SK-N-MC (cell line): ENCODE measurements around the gene PRKN.
"Not testable (repeated sequence)": the region's sequence is repeated elsewhere in the genome, so short reads cannot be mapped to it uniquely, and the experiment has no call there.

Source experiments
- DNase-seq: peaks from one replicate; pipeline ENCODE4 v3.0.0-alpha.2; 2011; ENCODE audit warnings: low read depth, low spot score
- H3K27ac ChIP-seq: fragments of 200-600 bp; sonication (generic); 2 replicates; pipeline ENCODE4 v1.5.1; 2016; ENCODE audit warnings: mixed run types
- H3K36me3 ChIP-seq: fragments of 200-600 bp; sonication (generic); 2 replicates; pipeline ENCODE4 v1.6.1; 2017; ENCODE audit warnings: antibody characterized with exemption, low read length, mixed read lengths; ENCODE audit not compliant: insufficient read depth
- H3K4me3 ChIP-seq: fragments of 200-600 bp; sonication (generic); 2 replicates; pipeline ENCODE4 v1.5.1; 2016
- H3K9ac ChIP-seq: fragments of 200-600 bp; sonication (generic); 2 replicates; pipeline ENCODE4 v1.8.0; 2017; ENCODE audit warnings: mixed run types, mixed read lengths; ENCODE audit not compliant: insufficient read length
- H3K9me3 ChIP-seq: fragments of 200-600 bp; sonication (generic); 2 replicates; pipeline ENCODE4 v1.6.1; 2017; ENCODE audit warnings: low read depth, mild to moderate bottlenecking, antibody characterized with exemption, low read length, moderate library complexity, mixed read lengths
- EZH2 ChIP-seq: fragments of 200-600 bp; sonication (generic); IDR thresholded peaks from one replicate; pipeline ENCODE4 v1.6.1; 2017; ENCODE audit warnings: antibody characterized with exemption
- FOXP2 ChIP-seq: optimal IDR thresholded peaks from 2 replicates; pipeline ENCODE3; 2011; ENCODE audit warnings: mild to moderate bottlenecking, moderate library complexity; ENCODE audit not compliant: insufficient read depth; ENCODE audit errors: extremely low read length, control extremely low read depth
- POLR2AphosphoS5 ChIP-seq: IDR thresholded peaks from 2 replicates; pipeline ENCODE4 v1.6.1; 2012; ENCODE audit warnings: mild to moderate bottlenecking, low read depth, low read length, borderline replicate concordance

The PRKN gene

GRCh38 chr6:161522276-161522675, 1205.3 kb downstream of the PRKN start:
- no peak overlapping the region for H3K27ac ChIP-seq
- TF ChIP-seq POLR2AphosphoS5: no peak
- no peak for TF ChIP-seq EZH2
- no peak for TF ChIP-seq FOXP2
- no peaks in the 10 kb centered on the region for H3K36me3 ChIP-seq
- no peak overlapping the region for H3K9ac ChIP-seq
- H3K9me3 ChIP-seq: no peaks in the 10 kb centered on the region
- no peak overlapping the region for H3K4me3 ChIP-seq
- DNase-seq: no peak

GRCh38 chr6:161511447-161512095, 1216.0 kb downstream of the PRKN start:
- H3K4me3 ChIP-seq: no peak overlapping the region
- no peak for DNase-seq

GRCh38 chr6:161508341-161508740, 1219.2 kb downstream of the PRKN start:
- Histone ChIP-seq H3K36me3 (no peaks in the 10 kb centered on the region), H3K4me3 (no peak overlapping the region), H3K9me3 (no peaks in the 10 kb centered on the region), H3K9ac (no peak overlapping the region), H3K27ac (no peak overlapping the region)
- no peak for TF ChIP-seq POLR2AphosphoS5
- no peak for TF ChIP-seq FOXP2
- no peak for TF ChIP-seq EZH2
- DNase-seq: no peak

More at GRCh38 chr6:161511447-161512095, 1216.0 kb downstream of the PRKN start:
- Histone ChIP-seq H3K27ac (no peak overlapping the region), H3K36me3 (no peaks in the 10 kb centered on the region), H3K9ac (no peak overlapping the region), H3K9me3 (no peaks in the 10 kb centered on the region)
- TF ChIP-seq EZH2: no peak
- no peak for TF ChIP-seq POLR2AphosphoS5
- TF ChIP-seq FOXP2: no peak

DNA sequence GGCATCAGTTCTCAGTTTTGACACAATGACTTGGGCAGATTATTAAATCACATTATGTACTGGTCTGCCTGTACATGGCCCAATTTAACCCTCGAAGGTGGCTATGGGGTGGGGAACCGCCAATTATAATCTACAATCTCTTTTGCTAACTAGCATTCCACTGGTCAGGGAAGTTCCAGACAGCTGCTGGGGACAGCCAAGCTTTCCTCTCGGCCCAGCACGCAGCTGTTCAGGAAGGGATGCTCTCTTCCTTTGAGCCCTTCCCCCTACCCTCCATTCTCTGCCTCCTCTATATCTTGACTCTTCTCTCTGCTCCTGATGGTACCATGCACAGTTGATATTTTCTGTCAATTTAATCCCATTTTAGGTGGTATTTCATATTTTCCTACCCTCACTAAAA, 1220.2 kb downstream of the PRKN start:
- no peak overlapping the region for H3K4me3 ChIP-seq
- H3K9me3 ChIP-seq: no peaks in the 10 kb centered on the region
- no peak overlapping the region for H3K27ac ChIP-seq
- no peaks in the 10 kb centered on the region for H3K36me3 ChIP-seq
- no peak overlapping the region for H3K9ac ChIP-seq
- TF ChIP-seq EZH2 (no peak), POLR2AphosphoS5 (no peak)
- no peak for DNase-seq

DNA sequence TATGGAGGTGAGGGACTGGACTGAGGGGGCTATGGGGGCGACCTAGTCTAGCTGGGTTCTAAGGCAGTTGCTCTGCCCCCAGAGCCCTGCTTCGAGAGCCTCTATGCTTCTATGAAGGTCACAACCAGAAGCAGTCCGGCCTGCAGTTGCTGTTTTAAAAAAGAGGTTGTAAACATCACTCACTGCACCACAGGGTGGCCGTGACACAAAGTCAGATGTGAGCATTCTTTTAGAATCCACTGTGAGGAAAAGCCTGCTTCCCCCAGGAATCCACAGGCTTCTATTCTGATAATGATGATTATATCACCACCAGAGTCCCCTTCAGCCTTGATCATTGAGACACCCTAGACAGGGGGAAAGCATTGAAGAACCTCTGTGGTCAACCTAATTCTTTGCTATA, 1224.0 kb downstream of the PRKN start:
- H3K36me3 ChIP-seq: no peaks in the 10 kb centered on the region
- DNase-seq: no peak
- no peak overlapping the region for H3K4me3 ChIP-seq
- no peak overlapping the region for H3K27ac ChIP-seq
- H3K9me3 ChIP-seq: no peaks in the 10 kb centered on the region
- TF ChIP-seq EZH2 (no peak), FOXP2 (no peak), POLR2AphosphoS5 (no peak)
- H3K9ac ChIP-seq: no peak overlapping the region

- H3K9ac ChIP-seq: no peak overlapping the region
- TF ChIP-seq FOXP2: no peak
- no peak for TF ChIP-seq EZH2
- no peak for TF ChIP-seq POLR2AphosphoS5
- no peak for DNase-seq
- H3K9me3 ChIP-seq: no peaks in the 10 kb centered on the region
- H3K4me3 ChIP-seq: no peak overlapping the region
- H3K36me3 ChIP-seq: no peaks in the 10 kb centered on the region
- no peak overlapping the region for H3K27ac ChIP-seq
Measured at GRCh38 chr6:161498881-161499280, 1228.7 kb downstream of the PRKN start.

- Histone ChIP-seq H3K9me3 (no peaks in the 10 kb centered on the region), H3K27ac (no peak overlapping the region), H3K9ac (no peak overlapping the region), H3K4me3 (no peak overlapping the region), H3K36me3 (no peaks in the 10 kb centered on the region)
- DNase-seq: no peak
- no peak for TF ChIP-seq EZH2
- TF ChIP-seq POLR2AphosphoS5: no peak
- no peak for TF ChIP-seq FOXP2
Measured at GRCh38 chr6:161498359-161498758, 1229.2 kb downstream of the PRKN start.

GRCh38 chr6:161496941-161497340, 1230.6 kb downstream of the PRKN start:
- Histone ChIP-seq H3K4me3 (no peak overlapping the region), H3K27ac (no peak overlapping the region), H3K9me3 (no peaks in the 10 kb centered on the region), H3K9ac (no peak overlapping the region), H3K36me3 (no peaks in the 10 kb centered on the region)
- DNase-seq: no peak
- TF ChIP-seq FOXP2 (no peak), EZH2 (no peak), POLR2AphosphoS5 (no peak)

GRCh38 chr6:161496271-161496670, 1231.3 kb downstream of the PRKN start:
- not testable (repeated sequence) for H3K36me3 ChIP-seq, H3K27ac ChIP-seq, DNase-seq, H3K4me3 ChIP-seq, H3K9me3 ChIP-seq, H3K9ac ChIP-seq

DNA sequence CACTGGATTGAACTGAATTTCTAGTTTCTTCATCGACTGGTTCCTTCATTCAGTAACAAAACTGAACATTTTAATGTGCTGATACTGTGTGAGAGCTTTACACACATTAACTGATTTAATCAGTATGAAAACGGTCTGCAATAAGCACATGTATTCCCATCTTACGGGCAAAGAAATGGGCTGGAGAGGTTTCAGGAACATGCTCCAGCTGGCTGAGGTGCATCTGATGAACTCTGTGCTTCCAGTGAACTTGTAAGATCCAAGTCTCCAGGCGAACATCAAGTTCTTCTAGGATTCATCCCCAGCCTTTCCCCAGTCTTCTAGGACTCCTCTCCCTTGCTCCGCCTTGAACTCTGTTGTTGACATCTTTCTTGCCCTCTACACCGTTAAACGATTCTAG, 1233.0 kb downstream of the PRKN start:
- TF ChIP-seq POLR2AphosphoS5: no peak
- no peak for TF ChIP-seq FOXP2
- no peak for TF ChIP-seq EZH2
- no peak overlapping the region for H3K4me3 ChIP-seq
- DNase-seq: no peak
- no peak overlapping the region for H3K9ac ChIP-seq
- H3K27ac ChIP-seq: no peak overlapping the region
- H3K36me3 ChIP-seq: no peaks in the 10 kb centered on the region
- no peaks in the 10 kb centered on the region for H3K9me3 ChIP-seq
